GM13977 (cell line): ENCODE results near the gene KCNK4.

Experiments used
- DNase-seq: peaks from one replicate; pipeline ENCODE4 v3.0.0; 2012; ENCODE audit warnings: low spot score
- in situ Hi-C: fragments of 300-500 bp; cut with MboI; formaldehyde crosslinking; loops from one replicate; pipeline ENCODE4 v1.12.0; 2022; ENCODE audit warnings: low sequenced_read_pairs, low pct_unique_long_range_greater_than_20kb, mixed read lengths, inconsistent platforms; ENCODE audit not compliant: unreplicated experiment
- TF ChIP-seq, protein P1 (sequence below): IDR thresholded peaks from 2 replicates; pipeline ENCODE4 v1.5.1; 2012; ENCODE audit warnings: mild to moderate bottlenecking, control low read depth; ENCODE audit not compliant: insufficient read depth; ENCODE audit errors: extremely low read depth, missing control alignments

Gene KCNK4

DNA sequence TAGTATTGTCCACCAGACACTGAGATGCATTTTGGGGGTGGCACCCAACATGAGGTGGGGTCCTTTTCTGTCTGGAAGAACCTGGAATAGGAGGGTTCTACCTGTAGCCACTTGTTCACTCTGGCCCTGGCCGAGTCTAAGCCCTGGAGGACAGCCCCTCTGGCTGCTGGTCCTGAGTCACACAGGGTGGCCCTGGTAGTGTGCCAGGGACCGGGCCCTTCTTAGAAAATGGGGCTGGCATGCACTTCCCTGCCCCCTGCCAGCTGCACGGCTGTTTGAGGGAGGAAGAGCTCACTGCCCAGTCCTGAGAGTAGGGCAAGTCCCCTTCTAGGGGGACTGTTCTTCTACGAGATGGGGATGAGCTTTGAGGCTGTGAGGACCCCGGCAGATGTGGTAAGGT is 37.6 kb upstream of the KCNK4 start:
- TF ChIP-seq, protein P1, sequence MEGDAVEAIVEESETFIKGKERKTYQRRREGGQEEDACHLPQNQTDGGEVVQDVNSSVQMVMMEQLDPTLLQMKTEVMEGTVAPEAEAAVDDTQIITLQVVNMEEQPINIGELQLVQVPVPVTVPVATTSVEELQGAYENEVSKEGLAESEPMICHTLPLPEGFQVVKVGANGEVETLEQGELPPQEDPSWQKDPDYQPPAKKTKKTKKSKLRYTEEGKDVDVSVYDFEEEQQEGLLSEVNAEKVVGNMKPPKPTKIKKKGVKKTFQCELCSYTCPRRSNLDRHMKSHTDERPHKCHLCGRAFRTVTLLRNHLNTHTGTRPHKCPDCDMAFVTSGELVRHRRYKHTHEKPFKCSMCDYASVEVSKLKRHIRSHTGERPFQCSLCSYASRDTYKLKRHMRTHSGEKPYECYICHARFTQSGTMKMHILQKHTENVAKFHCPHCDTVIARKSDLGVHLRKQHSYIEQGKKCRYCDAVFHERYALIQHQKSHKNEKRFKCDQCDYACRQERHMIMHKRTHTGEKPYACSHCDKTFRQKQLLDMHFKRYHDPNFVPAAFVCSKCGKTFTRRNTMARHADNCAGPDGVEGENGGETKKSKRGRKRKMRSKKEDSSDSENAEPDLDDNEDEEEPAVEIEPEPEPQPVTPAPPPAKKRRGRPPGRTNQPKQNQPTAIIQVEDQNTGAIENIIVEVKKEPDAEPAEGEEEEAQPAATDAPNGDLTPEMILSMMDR: no peak
- in situ Hi-C loops: no loop called here
- DNase-seq: no peak

DNA sequence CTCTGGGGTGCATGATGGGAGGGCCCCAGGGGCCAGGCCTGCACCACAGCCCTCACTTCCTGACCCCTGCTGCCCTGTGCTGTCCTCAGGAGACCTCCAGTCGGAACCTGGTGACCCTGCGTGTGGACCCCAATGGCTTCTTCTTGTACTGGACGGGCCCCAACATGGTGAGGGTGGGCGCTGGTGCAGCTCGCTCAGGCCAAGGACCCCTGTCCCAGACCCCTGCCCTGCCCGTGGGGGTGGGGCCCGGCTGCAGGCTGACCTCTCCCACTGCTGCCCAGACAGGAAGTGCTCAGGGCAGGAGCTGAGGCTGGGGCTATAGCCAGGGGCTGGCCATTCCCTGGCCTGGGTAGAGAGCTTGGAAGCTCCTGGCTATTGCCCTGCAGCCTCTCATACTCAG is 36.8 kb upstream of the KCNK4 start:
- no peak for DNase-seq
- TF ChIP-seq, protein P1: no peak
- in situ Hi-C loops: no loop called here

DNA sequence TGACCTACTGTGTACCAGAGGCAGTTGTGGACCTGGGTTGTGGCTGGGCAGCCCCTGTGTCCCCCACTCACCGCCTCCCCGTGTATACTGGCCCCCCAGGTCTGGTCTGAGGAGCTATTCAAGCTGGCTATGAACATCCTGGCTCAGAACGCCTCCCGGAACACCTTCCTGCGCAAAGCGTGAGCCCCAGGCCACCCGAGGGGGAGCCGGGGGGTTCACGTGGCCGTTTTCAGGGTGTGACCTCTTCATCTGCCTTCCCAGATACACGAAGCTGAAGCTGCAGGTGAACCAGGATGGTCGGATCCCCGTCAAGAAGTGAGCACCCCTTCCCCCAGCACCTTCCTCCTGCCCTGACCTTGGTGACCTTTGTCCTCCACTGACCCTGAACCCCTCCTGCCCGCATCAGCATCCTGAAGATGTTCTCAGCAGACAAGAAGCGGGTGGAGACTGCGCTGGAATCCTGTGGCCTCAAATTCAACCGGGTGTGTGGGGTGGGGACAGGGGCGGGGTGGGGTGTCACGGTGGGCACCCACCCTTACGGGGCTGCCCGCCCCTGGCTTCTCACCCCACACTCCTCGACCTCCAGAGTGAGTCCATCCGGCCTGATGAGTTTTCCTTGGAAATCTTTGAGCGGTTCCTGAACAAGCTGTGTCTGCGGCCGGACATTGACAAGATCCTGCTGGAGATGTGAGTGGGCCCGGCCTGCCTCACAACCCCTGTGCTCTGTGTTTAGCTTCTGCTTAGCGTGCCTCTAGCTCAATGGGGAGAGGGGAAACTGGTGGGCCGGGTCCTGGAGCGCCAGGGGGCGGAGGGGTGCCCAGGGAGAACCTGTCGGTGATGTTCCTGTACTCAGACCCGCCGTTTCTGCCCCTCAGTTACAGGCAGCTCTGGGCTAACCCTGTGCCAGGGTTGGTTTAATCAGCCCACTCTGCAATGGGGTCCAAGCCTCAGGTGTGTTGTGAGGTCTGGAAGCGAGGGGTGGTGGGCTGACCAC is 35.7 kb upstream of the KCNK4 start:
- in situ Hi-C loops: no loop called here
- TF ChIP-seq, protein P1: no peak
- DNase-seq: no peak

DNA sequence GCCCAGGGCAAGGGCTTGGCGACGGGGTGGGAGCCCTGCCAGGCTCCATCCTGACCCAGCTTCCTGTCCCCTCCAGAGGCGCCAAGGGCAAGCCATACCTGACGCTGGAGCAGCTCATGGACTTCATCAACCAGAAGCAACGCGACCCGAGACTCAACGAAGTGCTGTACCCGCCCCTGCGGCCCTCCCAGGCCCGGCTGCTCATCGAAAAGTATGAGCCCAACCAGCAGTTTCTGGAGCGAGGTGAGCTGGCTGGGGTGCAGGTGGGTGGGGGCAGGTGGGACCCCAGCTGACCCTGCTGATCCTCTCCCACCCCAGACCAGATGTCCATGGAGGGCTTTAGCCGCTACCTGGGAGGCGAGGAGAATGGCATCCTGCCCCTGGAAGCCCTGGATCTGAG is 34.8 kb upstream of the KCNK4 start:
- DNase-seq: no peak
- in situ Hi-C loops: no loop called here

DNA sequence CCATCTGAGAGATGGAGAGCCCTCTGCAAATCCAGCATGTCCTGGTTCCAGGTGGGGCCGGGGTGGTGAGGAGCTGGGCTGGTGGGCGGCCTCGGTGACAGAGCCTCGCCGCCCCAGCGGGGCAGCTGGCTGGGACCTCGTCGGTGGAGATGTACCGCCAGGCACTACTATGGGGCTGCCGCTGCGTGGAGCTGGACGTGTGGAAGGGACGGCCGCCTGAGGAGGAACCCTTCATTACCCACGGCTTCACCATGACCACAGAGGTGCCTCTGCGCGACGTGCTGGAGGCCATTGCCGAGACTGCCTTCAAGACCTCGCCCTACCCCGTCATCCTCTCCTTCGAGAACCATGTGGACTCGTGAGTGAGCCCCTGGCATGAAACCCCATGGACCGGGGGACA is 32.7 kb upstream of the KCNK4 start:
- DNase-seq: peak; percentile 27
- TF ChIP-seq, protein P1: no peak
- in situ Hi-C loops: no loop called here

More for the DNA sequence above, 34.8 kb upstream of the KCNK4 start:
- TF ChIP-seq, protein P1: no peak

DNA sequence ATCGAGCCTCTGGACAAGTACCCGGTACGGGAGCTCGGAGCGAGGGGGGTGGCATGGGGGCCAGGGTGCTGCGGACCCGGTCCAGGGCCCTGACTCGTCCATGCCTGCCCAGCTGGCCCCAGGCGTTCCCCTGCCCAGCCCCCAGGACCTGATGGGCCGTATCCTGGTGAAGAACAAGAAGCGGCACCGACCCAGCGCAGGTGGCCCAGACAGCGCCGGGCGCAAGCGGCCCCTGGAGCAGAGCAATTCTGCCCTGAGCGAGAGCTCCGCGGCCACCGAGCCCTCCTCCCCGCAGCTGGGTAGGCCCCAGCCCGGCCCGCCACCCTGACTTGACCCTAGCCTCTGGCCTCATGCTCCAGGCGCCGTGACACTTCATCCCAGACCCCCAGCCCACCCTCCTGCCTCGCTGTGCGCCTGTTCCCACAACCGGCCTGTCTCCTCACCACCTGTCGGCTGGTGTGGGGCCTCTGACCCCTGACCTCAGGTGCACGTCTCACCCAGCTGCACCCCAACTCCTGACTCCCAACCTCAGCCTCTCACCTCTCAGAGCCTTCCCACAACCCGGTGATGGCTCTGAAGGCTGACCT is 32.1 kb upstream of the KCNK4 start:
- in situ Hi-C loops: no loop called here
- TF ChIP-seq, protein P1: no peak
- no peak for DNase-seq
